22Rv1 (cell line): Measurements from ENCODE around the gene THOP1.

Experiments used
- H3K27ac ChIP-seq: fragments of 450-650 bp; 2 replicates; pipeline ENCODE4 v1.5.1; 2017
- CTCF ChIP-seq: fragments of 450-650 bp; IDR thresholded peaks from 2 replicates; pipeline ENCODE4 v1.5.1; 2017; ENCODE audit warnings: mild to moderate bottlenecking
- ZFX ChIP-seq: fragments of 450-650 bp; IDR thresholded peaks from 2 replicates; pipeline ENCODE4 v1.6.1; 2017; ENCODE audit warnings: antibody characterized with exemption, borderline replicate concordance

The THOP1 gene

GRCh38 chr19:2806736-2807378, 21.6 kb downstream of the THOP1 start:
- no peak overlapping the region for H3K27ac ChIP-seq
- TF ChIP-seq ZFX, result no peak
- no peak for TF ChIP-seq CTCF

GRCh38 chr19:2807379-2808128, 22.3 kb downstream of the THOP1 start:
- no peak for TF ChIP-seq CTCF
- TF ChIP-seq ZFX, result no peak
- H3K27ac ChIP-seq, result no peak overlapping the region

- H3K27ac ChIP-seq, result no peak overlapping the region
- no peak for TF ChIP-seq ZFX
Observed at GRCh38 chr19:2808129-2808941, 23.0 kb downstream of the THOP1 start.

GRCh38 chr19:2809387-2810140, 24.3 kb downstream of the THOP1 start:
- H3K27ac ChIP-seq, result no peak overlapping the region
- TF ChIP-seq ZFX (no peak), CTCF (no peak)

GRCh38 chr19:2810141-2811091, 25.1 kb downstream of the THOP1 start:
- no peak for TF ChIP-seq CTCF
- no peak for TF ChIP-seq ZFX

GRCh38 chr19:2811221-2811722, 26.0 kb downstream of the THOP1 start:
- TF ChIP-seq CTCF, result no peak
- TF ChIP-seq ZFX, result no peak

More at GRCh38 chr19:2810141-2811091, 25.1 kb downstream of the THOP1 start:
- H3K27ac ChIP-seq, result no peak overlapping the region

More at GRCh38 chr19:2811221-2811722, 26.0 kb downstream of the THOP1 start:
- no peak overlapping the region for H3K27ac ChIP-seq
